Bronchial epithelial cell (primary cell): Measurements from ENCODE around the gene PTPRT. TPM values are rescaled to one million over a fixed set of nuclear protein-coding genes. Genes with fewer than 3 reads are reported as not detected.

Experiments
- DNase-seq: peaks from one replicate; pipeline ENCODE4 v3.0.0-alpha.2; 2010; ENCODE audit warnings: low read depth
- FAIRE-seq: peaks from 2 replicates; lab custom pipeline; 2011; peaks lifted over from hg19 to GRCh38; lab: Jason Lieb, UNC
- H3K27me3 ChIP-seq: 2 replicates; pipeline ENCODE4 v1.5.1; 2011; ENCODE audit warnings: low read length; ENCODE audit not compliant: control insufficient read depth, insufficient read depth
- H3K36me3 ChIP-seq: 2 replicates; pipeline ENCODE4 v1.5.1; 2011; ENCODE audit warnings: low read length; ENCODE audit not compliant: control insufficient read depth, insufficient read depth
- H3K4me3 ChIP-seq: 2 replicates; pipeline ENCODE4 v1.5.1; 2011; ENCODE audit warnings: mild to moderate bottlenecking, low read depth, low read length, control low read depth
- CTCF ChIP-seq: IDR thresholded peaks from 2 replicates; pipeline ENCODE4 v1.5.1; 2011; ENCODE audit warnings: mild to moderate bottlenecking, moderate library complexity, low read length, control low read depth, inconsistent platforms; ENCODE audit not compliant: insufficient read depth, severe bottlenecking
- total RNA-seq: library from RNA; depleted of rRNA; stranded (reverse); fragments of >200 nt; gene quantifications from 2 replicates; pipeline ENCODE4 v1.2.1, GENCODE V29; 2014

Gene PTPRT
- total RNA-seq, 1 donor from 2014 or later = not detected

- no peak for TF ChIP-seq CTCF
- H3K36me3 ChIP-seq = no peaks in the 10 kb centered on the region
- DNase-seq (no peak), FAIRE-seq (no peak)
- H3K4me3 ChIP-seq = no peak overlapping the region
- H3K27me3 ChIP-seq = no peaks in the 10 kb centered on the region
Observed at GRCh38 chr20:42756991-42757390, 432.7 kb downstream of the PTPRT start.

DNA sequence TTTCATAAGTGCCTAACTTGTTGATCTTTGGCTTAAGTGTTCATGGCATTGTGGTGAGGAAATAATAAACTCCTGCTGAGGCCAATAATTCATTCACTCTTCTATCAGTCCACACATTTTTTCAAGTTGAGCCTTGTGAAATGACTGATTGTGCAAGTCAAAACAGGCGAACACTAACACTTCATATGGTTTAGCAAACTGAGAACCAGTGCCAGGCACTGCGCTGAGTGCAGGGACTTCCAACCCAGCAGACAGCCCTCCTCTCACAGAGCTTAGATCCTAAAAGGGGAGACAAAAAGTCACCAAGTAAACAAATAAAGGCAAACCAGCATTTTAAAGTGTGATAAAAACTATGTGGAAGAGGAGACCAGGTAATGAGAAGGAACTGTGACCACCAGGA is 435.0 kb downstream of the PTPRT start:
- Histone ChIP-seq H3K4me3 (no peak overlapping the region), H3K27me3 (no peaks in the 10 kb centered on the region), H3K36me3 (no peaks in the 10 kb centered on the region)
- no peak for FAIRE-seq
- peak; percentile 1 for DNase-seq
- TF ChIP-seq CTCF = no peak

DNA sequence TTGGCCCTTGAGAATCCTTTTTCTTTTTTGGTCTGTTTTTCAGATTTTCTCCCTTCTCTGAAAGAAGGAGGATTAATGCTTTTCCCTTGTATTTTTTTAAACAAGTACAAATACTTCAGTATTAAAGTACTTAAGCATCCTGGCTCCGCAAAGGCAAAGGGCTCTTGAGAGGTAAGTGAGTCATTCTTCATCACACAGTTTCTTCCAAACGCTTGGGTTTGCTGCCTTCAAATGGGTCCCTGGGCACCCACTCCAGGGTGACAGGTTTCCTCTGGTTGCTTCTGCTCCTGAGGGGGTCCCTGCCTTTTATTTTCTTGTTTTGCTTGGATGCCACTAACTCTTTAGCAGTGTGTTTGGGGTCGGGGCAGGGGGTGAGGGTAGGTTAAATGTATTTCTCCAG is 437.1 kb downstream of the PTPRT start:
- no peak for DNase-seq
- no peaks in the 10 kb centered on the region for H3K36me3 ChIP-seq
- no peak overlapping the region for H3K4me3 ChIP-seq
- FAIRE-seq = no peak
- H3K27me3 ChIP-seq = no peaks in the 10 kb centered on the region
- TF ChIP-seq CTCF = no peak

DNA sequence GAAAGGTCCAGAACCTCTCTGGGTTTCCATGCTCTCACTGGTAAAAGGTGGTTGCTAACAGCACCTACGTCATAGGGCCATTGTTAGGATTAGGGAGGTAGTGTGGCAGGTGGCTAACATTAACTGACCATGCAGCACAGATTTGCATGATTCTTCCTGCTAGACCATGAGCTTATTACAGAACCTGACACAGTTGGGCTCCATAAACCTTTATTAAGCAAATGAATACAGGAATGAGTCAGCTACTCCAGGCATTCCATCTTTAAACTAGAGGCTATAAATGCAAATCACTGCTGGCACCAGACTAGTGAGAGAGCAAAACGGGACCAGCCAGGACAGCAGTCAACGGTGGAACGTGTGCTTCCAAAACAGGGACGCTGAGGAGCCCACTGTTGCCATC is 440.1 kb downstream of the PTPRT start:
- no peak for TF ChIP-seq CTCF
- Histone ChIP-seq H3K27me3 (no peaks in the 10 kb centered on the region), H3K4me3 (no peak overlapping the region), H3K36me3 (no peaks in the 10 kb centered on the region)
- DNase-seq = no peak
- FAIRE-seq = no peak

DNA sequence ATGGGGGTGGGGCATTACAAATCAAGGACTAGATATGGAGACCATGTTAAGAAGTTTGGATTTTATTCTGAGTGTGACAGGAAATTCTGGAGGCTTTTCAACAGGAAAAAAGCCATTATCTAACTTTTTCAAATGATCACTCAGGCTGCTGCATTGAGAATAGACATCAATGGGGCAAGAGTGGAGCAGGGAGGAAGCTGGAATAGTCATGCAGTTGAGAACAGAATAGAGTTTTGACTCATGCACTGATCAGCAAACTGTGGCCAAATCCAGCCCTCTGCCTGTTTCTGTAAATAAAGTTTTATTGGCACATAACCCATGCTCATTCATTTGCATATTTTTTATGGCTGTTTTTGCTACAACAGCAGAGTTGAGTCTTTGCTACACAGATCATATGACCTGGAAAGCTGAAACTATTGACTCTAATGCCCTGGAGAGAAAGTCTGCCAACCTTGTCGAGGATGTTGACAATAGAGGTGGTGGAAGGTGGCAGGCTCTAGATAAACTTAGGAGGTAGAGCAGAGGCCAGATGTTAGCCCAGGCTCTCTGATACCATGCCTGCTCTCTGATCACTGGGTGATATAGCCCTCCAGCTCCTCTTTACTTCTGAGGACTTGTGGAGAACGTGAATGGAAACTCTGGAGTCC is 441.8 kb downstream of the PTPRT start:
- no peak for DNase-seq
- H3K4me3 ChIP-seq = no peak overlapping the region
- H3K27me3 ChIP-seq = no peaks in the 10 kb centered on the region
- FAIRE-seq = no peak
- H3K36me3 ChIP-seq = no peaks in the 10 kb centered on the region
- no peak for TF ChIP-seq CTCF
